ENCODE measurements around the gene PDS5A. TPM values are rescaled to one million over a fixed set of nuclear protein-coding genes. Genes with fewer than 3 reads are reported as not detected.

Gene PDS5A, protein sequence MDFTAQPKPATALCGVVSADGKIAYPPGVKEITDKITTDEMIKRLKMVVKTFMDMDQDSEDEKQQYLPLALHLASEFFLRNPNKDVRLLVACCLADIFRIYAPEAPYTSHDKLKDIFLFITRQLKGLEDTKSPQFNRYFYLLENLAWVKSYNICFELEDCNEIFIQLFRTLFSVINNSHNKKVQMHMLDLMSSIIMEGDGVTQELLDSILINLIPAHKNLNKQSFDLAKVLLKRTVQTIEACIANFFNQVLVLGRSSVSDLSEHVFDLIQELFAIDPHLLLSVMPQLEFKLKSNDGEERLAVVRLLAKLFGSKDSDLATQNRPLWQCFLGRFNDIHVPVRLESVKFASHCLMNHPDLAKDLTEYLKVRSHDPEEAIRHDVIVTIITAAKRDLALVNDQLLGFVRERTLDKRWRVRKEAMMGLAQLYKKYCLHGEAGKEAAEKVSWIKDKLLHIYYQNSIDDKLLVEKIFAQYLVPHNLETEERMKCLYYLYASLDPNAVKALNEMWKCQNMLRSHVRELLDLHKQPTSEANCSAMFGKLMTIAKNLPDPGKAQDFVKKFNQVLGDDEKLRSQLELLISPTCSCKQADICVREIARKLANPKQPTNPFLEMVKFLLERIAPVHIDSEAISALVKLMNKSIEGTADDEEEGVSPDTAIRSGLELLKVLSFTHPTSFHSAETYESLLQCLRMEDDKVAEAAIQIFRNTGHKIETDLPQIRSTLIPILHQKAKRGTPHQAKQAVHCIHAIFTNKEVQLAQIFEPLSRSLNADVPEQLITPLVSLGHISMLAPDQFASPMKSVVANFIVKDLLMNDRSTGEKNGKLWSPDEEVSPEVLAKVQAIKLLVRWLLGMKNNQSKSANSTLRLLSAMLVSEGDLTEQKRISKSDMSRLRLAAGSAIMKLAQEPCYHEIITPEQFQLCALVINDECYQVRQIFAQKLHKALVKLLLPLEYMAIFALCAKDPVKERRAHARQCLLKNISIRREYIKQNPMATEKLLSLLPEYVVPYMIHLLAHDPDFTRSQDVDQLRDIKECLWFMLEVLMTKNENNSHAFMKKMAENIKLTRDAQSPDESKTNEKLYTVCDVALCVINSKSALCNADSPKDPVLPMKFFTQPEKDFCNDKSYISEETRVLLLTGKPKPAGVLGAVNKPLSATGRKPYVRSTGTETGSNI (N-terminal part only)
- 40.2 and 90.4 TPM in 2 replicates for total RNA-seq

DNA sequence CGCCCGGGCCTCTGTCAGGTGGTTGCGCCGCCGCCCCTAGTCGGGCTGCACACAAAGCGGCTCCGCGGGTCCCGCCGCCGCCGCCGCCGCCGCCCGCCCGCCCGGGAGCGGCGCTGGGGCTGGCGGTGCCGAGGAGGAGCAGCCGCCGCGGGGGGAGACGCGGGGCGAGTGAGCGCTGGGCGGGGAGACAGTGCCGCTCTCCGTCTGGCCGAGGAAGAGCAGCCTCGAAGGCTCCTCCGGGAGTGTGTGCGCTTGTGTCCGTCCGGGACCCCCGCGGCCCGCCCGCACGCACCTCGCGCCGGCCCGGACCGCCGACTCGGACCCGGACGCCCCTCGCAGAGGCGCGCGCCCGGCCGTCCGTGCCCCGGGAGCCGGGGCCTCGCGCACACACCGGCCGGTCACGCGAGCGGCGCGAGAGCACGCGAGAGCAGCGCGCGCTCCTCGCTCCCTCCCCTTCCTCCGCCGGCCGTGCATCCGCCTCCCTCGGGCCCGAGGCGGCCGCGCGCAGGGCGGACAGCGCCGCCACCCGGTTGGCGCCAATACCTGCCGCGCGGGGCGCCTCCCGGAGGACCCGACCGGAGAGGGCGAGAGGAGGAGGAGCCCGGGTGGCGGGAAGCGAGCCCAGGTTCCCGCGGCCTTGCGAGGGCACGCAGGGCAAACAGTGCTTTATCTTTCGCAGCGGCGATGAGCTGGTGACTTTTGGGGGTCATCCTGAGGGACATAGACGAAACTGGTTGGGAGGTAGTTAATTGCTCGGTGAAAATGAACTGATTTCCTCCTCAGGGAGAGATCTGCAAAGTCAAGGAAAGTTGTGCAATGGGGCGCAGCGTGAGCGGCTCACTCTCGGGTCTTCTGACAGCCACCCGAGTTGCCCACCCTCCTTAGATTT is at the start of gene PDS5A:
PDS5A (minus strand) TSS at position 423 of the 889 bp plus-strand sequence. CDS start 1,334 bp downstream, outside the sequence.

Other genes starting within 250 kb of the PDS5A start
- gene N4BP2, start 78.9 kb upstream of the PDS5A start, total RNA-seq: 3.1 and 7.5 TPM in 2 replicates
- not detected in 2 replicates for gene RHOH, start 219.1 kb upstream of the PDS5A start, total RNA-seq

Measured in bladder microvascular endothelial cell (primary cell).